HEK293T (cell line): ENCODE results near the gene SMG1.
"Not testable (repeated sequence)": the region's sequence is repeated elsewhere in the genome, so short reads cannot be mapped to it uniquely, and the experiment has no call there.

ENCODE experiments used
- CTCF ChIA-PET: fragments of 350-600 bp; formaldehyde crosslinking; extraction: SDS; loops from one replicate; lab custom pipeline; 2021; ENCODE audit warnings: antibody characterized with exemption, inconsistent platforms; lab: Yijun Ruan, JAX
- POLR2A ChIA-PET: fragments of 350-600 bp; formaldehyde crosslinking; extraction: SDS; loops from one replicate; lab custom pipeline; 2020; ENCODE audit warnings: antibody characterized with exemption, inconsistent platforms; lab: Yijun Ruan, JAX
- DNase-seq: peaks from one replicate; pipeline ENCODE4 v3.0.0; 2012; ENCODE audit warnings: mixed read lengths; ENCODE audit errors: extremely low spot score
- ARNT ChIP-seq: fragments of 450-650 bp; IDR thresholded peaks from 2 replicates; pipeline ENCODE4 v1.6.1; 2017; ENCODE audit warnings: mild to moderate bottlenecking
- BHLHE40 ChIP-seq: fragments of 450-650 bp; IDR thresholded peaks from 2 replicates; pipeline ENCODE4 v1.6.1; 2016; ENCODE audit warnings: mild to moderate bottlenecking, moderate library complexity, borderline replicate concordance
- CTBP1 ChIP-seq: fragments of 450-650 bp; IDR thresholded peaks from 2 replicates; pipeline ENCODE4 v1.6.1; 2016; ENCODE audit warnings: borderline replicate concordance
- ELF4 ChIP-seq: fragments of 450-650 bp; IDR thresholded peaks from 2 replicates; pipeline ENCODE4 v1.6.1; 2017; ENCODE audit warnings: antibody characterized with exemption
- FOXA1 ChIP-seq: fragments of 450-650 bp; IDR thresholded peaks from 2 replicates; pipeline ENCODE4 v1.6.1; 2016; ENCODE audit warnings: mild to moderate bottlenecking
- FOXK2 ChIP-seq: fragments of 450-650 bp; IDR thresholded peaks from 2 replicates; pipeline ENCODE4 v1.6.1; 2016; ENCODE audit warnings: mild to moderate bottlenecking
- FOXM1 ChIP-seq: fragments of 450-650 bp; IDR thresholded peaks from 2 replicates; pipeline ENCODE4 v1.6.1; 2017; ENCODE audit warnings: mild to moderate bottlenecking, borderline replicate concordance
- HDGF ChIP-seq: fragments of 450-650 bp; IDR thresholded peaks from 2 replicates; pipeline ENCODE4 v1.6.1; 2017; ENCODE audit warnings: antibody characterized with exemption, borderline replicate concordance
- L3MBTL2 ChIP-seq: fragments of 450-650 bp; conservative IDR thresholded peaks from 2 replicates; pipeline ENCODE4 v1.6.1; 2016; ENCODE audit warnings: mild to moderate bottlenecking
- LEF1 ChIP-seq: fragments of 450-650 bp; IDR thresholded peaks from 2 replicates; pipeline ENCODE4 v1.6.1; 2017; ENCODE audit warnings: mild to moderate bottlenecking, borderline replicate concordance
- NFRKB ChIP-seq: fragments of 450-650 bp; IDR thresholded peaks from 2 replicates; pipeline ENCODE4 v1.6.1; 2016; ENCODE audit warnings: mild to moderate bottlenecking, moderate library complexity
- SP1 ChIP-seq: fragments of 450-650 bp; IDR thresholded peaks from 2 replicates; pipeline ENCODE4 v1.6.1; 2017
- SUZ12 ChIP-seq: fragments of 450-650 bp; IDR thresholded peaks from 2 replicates; pipeline ENCODE4 v1.6.1; 2016; ENCODE audit warnings: mild to moderate bottlenecking
- TARDBP ChIP-seq: fragments of 450-650 bp; IDR thresholded peaks from 2 replicates; pipeline ENCODE4 v1.6.1; 2016
- ZNF384 ChIP-seq: fragments of 450-650 bp; IDR thresholded peaks from 2 replicates; pipeline ENCODE4 v1.6.1; 2016
- TF ChIP-seq, protein P1 (sequence below): fragments of 450-650 bp; IDR thresholded peaks from 2 replicates; pipeline ENCODE4 v1.6.1; 2016

SMG1 gene

GRCh38 chr16:18789515-18789849, 136.7 kb downstream of the SMG1 start:
- ChIA-PET POLR2A (interaction anchor here (1.0 to 7.1 kb wide), 6 partner anchors 11 to 366 kb away, joined by 3 to 172 read pairs (median 7); partner anchors contain the start of genes ARL6IP1 and COQ7), CTCF (no interaction called here)
- TF ChIP-seq HDGF (no peak), SP1 (no peak)
- no peak for DNase-seq

- CTCF ChIA-PET = no interaction called here
- POLR2A ChIA-PET = interaction anchor here (0.9 to 7.1 kb wide), 5 partner anchors 11 to 335 kb away, joined by 3 to 172 read pairs (median 7); partner anchors contain the start of genes ARL6IP1 and COQ7
- no peak for DNase-seq
- TF ChIP-seq TARDBP (no peak), FOXK2 (no peak), SP1 (no peak), L3MBTL2 (no peak), HDGF (no peak), ZNF384 (no peak), NFRKB (no peak), LEF1 (no peak), FOXM1 (no peak), ARNT (no peak), SUZ12 (no peak), BHLHE40 (no peak), CTBP1 (no peak), ELF4 (no peak), FOXA1 (no peak)
- TF ChIP-seq, protein P1, sequence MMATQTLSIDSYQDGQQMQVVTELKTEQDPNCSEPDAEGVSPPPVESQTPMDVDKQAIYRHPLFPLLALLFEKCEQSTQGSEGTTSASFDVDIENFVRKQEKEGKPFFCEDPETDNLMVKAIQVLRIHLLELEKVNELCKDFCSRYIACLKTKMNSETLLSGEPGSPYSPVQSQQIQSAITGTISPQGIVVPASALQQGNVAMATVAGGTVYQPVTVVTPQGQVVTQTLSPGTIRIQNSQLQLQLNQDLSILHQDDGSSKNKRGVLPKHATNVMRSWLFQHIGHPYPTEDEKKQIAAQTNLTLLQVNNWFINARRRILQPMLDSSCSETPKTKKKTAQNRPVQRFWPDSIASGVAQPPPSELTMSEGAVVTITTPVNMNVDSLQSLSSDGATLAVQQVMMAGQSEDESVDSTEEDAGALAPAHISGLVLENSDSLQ = no peak
These were observed 137.2 kb downstream of the SMG1 start for GRCh38 chr16:18788828-18789514.

- DNase-seq = no peak
- CTCF ChIA-PET = interaction anchor here (0.6 kb wide), 1 partner anchor 17 kb away, joined by 3 read pairs; no protein-coding TSS in a partner anchor
- POLR2A ChIA-PET = interaction anchor here (0.8 kb wide), 1 partner anchor 15 kb away, joined by 3 read pairs; no protein-coding TSS in a partner anchor
- no peak for TF ChIP-seq BHLHE40
- no peak for TF ChIP-seq CTBP1
- TF ChIP-seq L3MBTL2 = no peak
- no peak for TF ChIP-seq ARNT
- no peak for TF ChIP-seq TARDBP
- no peak for TF ChIP-seq SP1
- TF ChIP-seq, protein P1 = no peak
- TF ChIP-seq FOXK2 = no peak
- TF ChIP-seq NFRKB = no peak
- TF ChIP-seq FOXM1 = no peak
- TF ChIP-seq LEF1 = no peak
- no peak for TF ChIP-seq SUZ12
- TF ChIP-seq ELF4 = no peak
- no peak for TF ChIP-seq HDGF
- TF ChIP-seq FOXA1 = no peak
- TF ChIP-seq ZNF384 = no peak
These were observed 141.1 kb downstream of the SMG1 start for GRCh38 chr16:18784917-18785623.

- no peak for DNase-seq
- ChIA-PET POLR2A (interaction anchor here (1.0 kb wide), 1 partner anchor 18 kb away, joined by 3 read pairs; the partner anchor contains the start of gene ARL6IP1), CTCF (no interaction called here)
- no peak for TF ChIP-seq ZNF384
- no peak for TF ChIP-seq BHLHE40
- TF ChIP-seq, protein P1 = no peak
- TF ChIP-seq ARNT = no peak
- TF ChIP-seq FOXA1 = no peak
- TF ChIP-seq HDGF = no peak
- TF ChIP-seq CTBP1 = no peak
- no peak for TF ChIP-seq ELF4
- no peak for TF ChIP-seq SP1
- TF ChIP-seq TARDBP = no peak
- TF ChIP-seq FOXM1 = no peak
- TF ChIP-seq LEF1 = no peak
- TF ChIP-seq NFRKB = no peak
- no peak for TF ChIP-seq SUZ12
- no peak for TF ChIP-seq FOXK2
- no peak for TF ChIP-seq L3MBTL2
These were observed 142.5 kb downstream of the SMG1 start for GRCh38 chr16:18783430-18784341.

GRCh38 chr16:18782697-18783429, 143.3 kb downstream of the SMG1 start:
- POLR2A ChIA-PET = no interaction called here
- CTCF ChIA-PET = no interaction called here
- TF ChIP-seq TARDBP = no peak

DNA sequence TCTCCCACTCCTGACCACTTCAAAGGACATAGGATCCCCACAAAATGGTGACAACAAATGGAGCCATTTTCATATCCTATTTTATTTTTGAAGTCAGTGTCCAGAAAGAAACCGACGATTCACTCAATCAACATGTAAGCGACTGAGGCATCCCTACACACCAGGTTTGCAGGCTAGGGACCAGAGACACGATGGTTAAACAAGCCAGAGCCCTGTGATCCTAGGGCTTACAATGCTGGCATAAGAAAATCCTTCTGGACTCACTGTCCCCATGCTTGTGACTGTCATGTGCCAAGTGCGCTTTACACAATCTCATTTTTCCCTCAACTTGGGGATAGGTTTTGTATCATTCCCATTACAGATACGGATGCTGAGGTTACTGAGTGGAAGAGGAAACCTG, 145.0 kb downstream of the SMG1 start:
- DNase-seq, CTCF ChIA-PET, POLR2A ChIA-PET: not testable (repeated sequence)

More at GRCh38 chr16:18782697-18783429, 143.3 kb downstream of the SMG1 start:
- DNase-seq = no peak

DNA sequence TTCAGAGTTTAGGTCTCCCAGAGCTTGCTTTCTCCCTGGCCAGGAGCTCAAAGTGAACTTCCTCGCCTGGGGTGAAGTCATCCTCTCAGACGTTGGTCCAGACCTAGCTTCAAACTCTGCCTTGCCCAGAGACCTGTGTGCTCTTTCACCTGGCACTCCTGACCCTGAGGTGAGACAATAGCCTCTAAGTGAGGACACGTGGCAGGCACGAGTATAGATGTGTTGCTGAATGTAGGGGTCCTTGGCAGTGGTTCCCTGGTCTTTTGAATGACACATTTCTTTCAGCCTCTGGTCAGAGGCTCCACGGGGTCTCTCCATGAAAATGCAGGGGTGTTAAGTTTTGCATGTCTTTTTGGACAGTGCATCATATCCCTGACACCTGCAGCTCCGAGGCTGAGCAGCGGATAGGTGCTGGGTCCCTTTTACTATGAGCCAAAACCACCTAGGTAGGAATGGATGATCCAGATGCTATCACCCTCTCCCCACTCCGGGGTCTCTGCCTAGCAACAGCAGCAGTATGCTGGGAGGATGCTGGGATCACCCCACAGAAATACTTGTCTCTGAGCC, 145.7 kb downstream of the SMG1 start:
- POLR2A ChIA-PET, CTCF ChIA-PET: not testable (repeated sequence)

GRCh38 chr16:18777664-18778063, 148.5 kb downstream of the SMG1 start:
- CTCF ChIA-PET, DNase-seq, POLR2A ChIA-PET: not testable (repeated sequence)

More for the DNA sequence above, 145.7 kb downstream of the SMG1 start:
- not testable (repeated sequence) for DNase-seq

DNA sequence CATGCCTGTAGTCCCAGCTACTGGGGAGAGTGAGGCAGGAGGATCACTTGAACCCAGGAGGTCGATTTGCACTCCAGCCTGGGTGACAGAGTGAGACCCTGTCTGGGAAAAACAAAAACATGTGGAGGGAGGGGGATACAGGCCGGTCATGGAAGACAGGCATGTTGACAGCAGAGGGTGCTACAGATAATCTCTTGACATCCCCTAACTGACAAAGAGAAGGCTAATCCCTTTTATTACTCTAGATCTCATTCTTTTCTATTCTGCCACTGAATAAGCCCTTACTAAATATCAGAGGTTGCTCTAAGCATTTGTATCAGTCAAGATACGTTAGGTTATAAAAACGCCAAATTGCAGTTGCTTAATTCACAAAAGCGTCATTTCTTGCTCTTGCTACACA, 149.9 kb downstream of the SMG1 start:
- DNase-seq, CTCF ChIA-PET, POLR2A ChIA-PET: not testable (repeated sequence)
